HL-60 (cell line): ENCODE data around the gene COX6B2.

Experiments used
- DNase-seq, 2 experiments: peaks; one replicate each; pipeline ENCODE4 v3.0.0-alpha.2; 2010 to 2020; ENCODE audit warnings: low read depth in 1 of 2, low spot score in 1 of 2
- H3K27ac ChIP-seq: fragments of 250-450 bp; sonication (Bioruptor Pico); replicated peaks from 2 replicates; pipeline ENCODE4 v1.5.1; 2020; ENCODE audit warnings: mild to moderate bottlenecking, moderate library complexity
- H3K27me3 ChIP-seq: fragments of 250-450 bp; sonication (Bioruptor Pico); 2 replicates; pipeline ENCODE4 v1.5.1; 2021; ENCODE audit warnings: mild to moderate bottlenecking, moderate library complexity; ENCODE audit not compliant: insufficient read depth, poor library complexity, severe bottlenecking
- H3K4me3 ChIP-seq: replicated peaks from 2 replicates; pipeline ENCODE4 v1.5.1; 2011; ENCODE audit warnings: mild to moderate bottlenecking, control low read depth, low read length; ENCODE audit not compliant: insufficient read depth
- GABPA ChIP-seq: IDR thresholded peaks from 2 replicates; pipeline ENCODE4 v1.6.1; 2012; ENCODE audit warnings: low read depth
- POLR2AphosphoS5 ChIP-seq: IDR thresholded peaks from 2 replicates; pipeline ENCODE4 v1.6.1; 2012; ENCODE audit warnings: low read depth
- SPI1 ChIP-seq: IDR thresholded peaks from 2 replicates; pipeline ENCODE4 v1.6.1; 2012; ENCODE audit warnings: low read depth, mild to moderate bottlenecking, borderline replicate concordance
- TF ChIP-seq, protein P1 (sequence below): IDR thresholded peaks from one replicate; pipeline ENCODE4 v1.5.1; 2011; ENCODE audit warnings: low read length, control low read depth, inconsistent platforms; ENCODE audit not compliant: insufficient read depth
- TF ChIP-seq, protein P2 (sequence below): IDR thresholded peaks from 2 replicates; pipeline ENCODE4 v1.6.1; 2012; ENCODE audit warnings: low read depth; ENCODE audit not compliant: insufficient replicate concordance

The COX6B2 gene

DNA sequence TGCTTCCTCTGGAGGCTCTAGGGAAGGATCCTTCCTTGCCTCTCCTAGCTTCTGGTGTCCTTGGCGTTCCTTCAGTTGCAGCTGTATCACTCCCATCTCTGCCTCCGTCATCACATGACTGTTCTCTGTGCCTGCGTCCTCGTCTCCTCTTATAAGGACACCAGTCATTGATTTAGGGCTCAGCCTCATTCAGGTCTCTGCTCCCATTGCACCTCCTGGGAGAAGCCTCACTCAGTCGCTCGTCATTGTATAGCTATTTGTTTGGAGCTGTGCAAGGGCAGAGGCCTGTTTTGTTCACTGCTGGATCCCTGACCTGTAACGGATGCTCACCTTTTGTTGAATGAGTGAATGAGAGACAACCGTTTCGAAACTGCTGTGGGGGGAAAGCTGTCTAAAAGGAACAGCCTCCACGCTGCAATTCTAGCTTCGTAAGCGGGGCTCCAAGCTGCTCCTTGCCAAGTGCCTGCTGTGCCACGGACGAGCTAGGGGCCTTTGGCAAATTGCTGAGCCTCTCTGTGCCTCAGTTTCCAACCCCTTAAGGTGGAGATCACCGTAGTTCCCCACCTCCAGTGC, 53.5 kb downstream of the COX6B2 start:
- H3K4me3 ChIP-seq, result no peak overlapping the region
- H3K27ac ChIP-seq, result 0 out of 2 replicates have a peak overlapping the region, but pooled peaks have one; percentile 27
- no peaks in the 10 kb centered on the region for H3K27me3 ChIP-seq
- TF ChIP-seq, protein P1, sequence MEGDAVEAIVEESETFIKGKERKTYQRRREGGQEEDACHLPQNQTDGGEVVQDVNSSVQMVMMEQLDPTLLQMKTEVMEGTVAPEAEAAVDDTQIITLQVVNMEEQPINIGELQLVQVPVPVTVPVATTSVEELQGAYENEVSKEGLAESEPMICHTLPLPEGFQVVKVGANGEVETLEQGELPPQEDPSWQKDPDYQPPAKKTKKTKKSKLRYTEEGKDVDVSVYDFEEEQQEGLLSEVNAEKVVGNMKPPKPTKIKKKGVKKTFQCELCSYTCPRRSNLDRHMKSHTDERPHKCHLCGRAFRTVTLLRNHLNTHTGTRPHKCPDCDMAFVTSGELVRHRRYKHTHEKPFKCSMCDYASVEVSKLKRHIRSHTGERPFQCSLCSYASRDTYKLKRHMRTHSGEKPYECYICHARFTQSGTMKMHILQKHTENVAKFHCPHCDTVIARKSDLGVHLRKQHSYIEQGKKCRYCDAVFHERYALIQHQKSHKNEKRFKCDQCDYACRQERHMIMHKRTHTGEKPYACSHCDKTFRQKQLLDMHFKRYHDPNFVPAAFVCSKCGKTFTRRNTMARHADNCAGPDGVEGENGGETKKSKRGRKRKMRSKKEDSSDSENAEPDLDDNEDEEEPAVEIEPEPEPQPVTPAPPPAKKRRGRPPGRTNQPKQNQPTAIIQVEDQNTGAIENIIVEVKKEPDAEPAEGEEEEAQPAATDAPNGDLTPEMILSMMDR, result no peak
- TF ChIP-seq, protein P2, sequence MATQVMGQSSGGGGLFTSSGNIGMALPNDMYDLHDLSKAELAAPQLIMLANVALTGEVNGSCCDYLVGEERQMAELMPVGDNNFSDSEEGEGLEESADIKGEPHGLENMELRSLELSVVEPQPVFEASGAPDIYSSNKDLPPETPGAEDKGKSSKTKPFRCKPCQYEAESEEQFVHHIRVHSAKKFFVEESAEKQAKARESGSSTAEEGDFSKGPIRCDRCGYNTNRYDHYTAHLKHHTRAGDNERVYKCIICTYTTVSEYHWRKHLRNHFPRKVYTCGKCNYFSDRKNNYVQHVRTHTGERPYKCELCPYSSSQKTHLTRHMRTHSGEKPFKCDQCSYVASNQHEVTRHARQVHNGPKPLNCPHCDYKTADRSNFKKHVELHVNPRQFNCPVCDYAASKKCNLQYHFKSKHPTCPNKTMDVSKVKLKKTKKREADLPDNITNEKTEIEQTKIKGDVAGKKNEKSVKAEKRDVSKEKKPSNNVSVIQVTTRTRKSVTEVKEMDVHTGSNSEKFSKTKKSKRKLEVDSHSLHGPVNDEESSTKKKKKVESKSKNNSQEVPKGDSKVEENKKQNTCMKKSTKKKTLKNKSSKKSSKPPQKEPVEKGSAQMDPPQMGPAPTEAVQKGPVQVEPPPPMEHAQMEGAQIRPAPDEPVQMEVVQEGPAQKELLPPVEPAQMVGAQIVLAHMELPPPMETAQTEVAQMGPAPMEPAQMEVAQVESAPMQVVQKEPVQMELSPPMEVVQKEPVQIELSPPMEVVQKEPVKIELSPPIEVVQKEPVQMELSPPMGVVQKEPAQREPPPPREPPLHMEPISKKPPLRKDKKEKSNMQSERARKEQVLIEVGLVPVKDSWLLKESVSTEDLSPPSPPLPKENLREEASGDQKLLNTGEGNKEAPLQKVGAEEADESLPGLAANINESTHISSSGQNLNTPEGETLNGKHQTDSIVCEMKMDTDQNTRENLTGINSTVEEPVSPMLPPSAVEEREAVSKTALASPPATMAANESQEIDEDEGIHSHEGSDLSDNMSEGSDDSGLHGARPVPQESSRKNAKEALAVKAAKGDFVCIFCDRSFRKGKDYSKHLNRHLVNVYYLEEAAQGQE, result no peak
- TF ChIP-seq GABPA (no peak), SPI1 (no peak), POLR2AphosphoS5 (no peak)
- DNase-seq, result no peak

DNA sequence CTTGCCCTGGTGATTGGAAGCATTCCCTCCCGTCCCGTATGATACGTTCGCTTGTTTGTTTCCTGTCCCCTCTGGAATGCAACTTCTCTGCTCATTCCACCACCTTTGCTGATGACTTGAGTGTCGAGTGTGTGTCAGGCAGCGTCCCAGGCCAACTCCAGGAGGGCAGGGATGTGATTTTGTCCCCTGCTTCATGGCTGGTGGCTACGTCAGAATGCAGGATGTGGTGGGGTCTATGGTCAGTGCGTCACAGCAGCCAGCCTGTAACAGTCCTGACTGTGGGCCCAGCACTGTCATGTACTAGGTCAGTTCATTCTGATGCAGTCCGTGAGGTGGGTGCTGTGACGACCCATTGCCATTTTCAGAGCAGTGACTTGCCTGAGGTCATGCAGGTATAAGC, 54.5 kb downstream of the COX6B2 start:
- no peak overlapping the region for H3K27ac ChIP-seq
- DNase-seq, result no peak
- TF ChIP-seq, protein P1, result no peak
- TF ChIP-seq SPI1, result no peak
- TF ChIP-seq GABPA, result no peak
- no peak for TF ChIP-seq POLR2AphosphoS5
- TF ChIP-seq, protein P2, result no peak
- no peaks in the 10 kb centered on the region for H3K27me3 ChIP-seq
- no peak overlapping the region for H3K4me3 ChIP-seq
